Activated T-helper 17 cell treated with anti-CD3 and anti-CD28 coated beads, Interleukin-2, amount 50 U/mL, for 72 hours (primary cell): ENCODE data around the gene KRTAP10-4. TPM values are rescaled to one million over a fixed set of nuclear protein-coding genes. Genes with fewer than 3 reads are reported as not detected.
"Not testable (repeated sequence)": the region's sequence is repeated elsewhere in the genome, so short reads cannot be mapped to it uniquely, and the experiment has no call there.

Source experiments
- ATAC-seq: fragments of 150-1000 bp; cut with Tn5 transposase; replicated peaks from 2 replicates; pipeline ENCODE4 v1.10.0; 2021; ENCODE audit warnings: mild to moderate bottlenecking, moderate library complexity
- H3K27ac Mint-ChIP-seq: one replicate; pipeline ENCODE4 v1.8.0; 2022; ENCODE audit warnings: mixed read lengths
- H3K27me3 Mint-ChIP-seq: one replicate; pipeline ENCODE4 v1.8.0; 2022; ENCODE audit warnings: mixed read lengths
- H3K36me3 Mint-ChIP-seq: one replicate; pipeline ENCODE4 v1.8.0; 2022; ENCODE audit warnings: low read depth, mild to moderate bottlenecking, mixed read lengths
- H3K4me1 Mint-ChIP-seq: one replicate; pipeline ENCODE4 v1.8.0; 2022; ENCODE audit warnings: mixed read lengths
- H3K4me3 Mint-ChIP-seq: one replicate; pipeline ENCODE4 v1.8.0; 2022; ENCODE audit warnings: mild to moderate bottlenecking, mixed read lengths
- H3K9me3 Mint-ChIP-seq: one replicate; pipeline ENCODE4 v1.8.0; 2022; ENCODE audit warnings: mixed read lengths
- total RNA-seq, 2 donors: library from RNA; stranded (reverse); gene quantifications; one replicate each; pipeline ENCODE4 v1.2.3, GENCODE V29; 2022

Gene KRTAP10-4, protein sequence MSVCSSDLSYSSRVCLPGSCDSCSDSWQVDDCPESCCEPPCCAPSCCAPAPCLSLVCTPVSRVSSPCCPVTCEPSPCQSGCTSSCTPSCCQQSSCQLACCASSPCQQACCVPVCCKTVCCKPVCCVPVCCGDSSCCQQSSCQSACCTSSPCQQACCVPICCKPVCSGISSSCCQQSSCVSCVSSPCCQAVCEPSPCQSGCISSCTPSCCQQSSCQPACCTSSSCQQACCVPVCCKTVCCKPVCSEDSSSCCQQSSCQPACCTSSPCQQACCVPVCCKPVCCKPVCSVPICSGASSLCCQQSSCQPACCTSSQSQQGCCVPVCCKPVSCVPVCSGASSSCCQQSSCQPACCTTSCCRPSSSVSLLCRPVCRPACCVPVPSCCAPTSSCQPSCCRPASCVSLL
- total RNA-seq, result not detected

DNA sequence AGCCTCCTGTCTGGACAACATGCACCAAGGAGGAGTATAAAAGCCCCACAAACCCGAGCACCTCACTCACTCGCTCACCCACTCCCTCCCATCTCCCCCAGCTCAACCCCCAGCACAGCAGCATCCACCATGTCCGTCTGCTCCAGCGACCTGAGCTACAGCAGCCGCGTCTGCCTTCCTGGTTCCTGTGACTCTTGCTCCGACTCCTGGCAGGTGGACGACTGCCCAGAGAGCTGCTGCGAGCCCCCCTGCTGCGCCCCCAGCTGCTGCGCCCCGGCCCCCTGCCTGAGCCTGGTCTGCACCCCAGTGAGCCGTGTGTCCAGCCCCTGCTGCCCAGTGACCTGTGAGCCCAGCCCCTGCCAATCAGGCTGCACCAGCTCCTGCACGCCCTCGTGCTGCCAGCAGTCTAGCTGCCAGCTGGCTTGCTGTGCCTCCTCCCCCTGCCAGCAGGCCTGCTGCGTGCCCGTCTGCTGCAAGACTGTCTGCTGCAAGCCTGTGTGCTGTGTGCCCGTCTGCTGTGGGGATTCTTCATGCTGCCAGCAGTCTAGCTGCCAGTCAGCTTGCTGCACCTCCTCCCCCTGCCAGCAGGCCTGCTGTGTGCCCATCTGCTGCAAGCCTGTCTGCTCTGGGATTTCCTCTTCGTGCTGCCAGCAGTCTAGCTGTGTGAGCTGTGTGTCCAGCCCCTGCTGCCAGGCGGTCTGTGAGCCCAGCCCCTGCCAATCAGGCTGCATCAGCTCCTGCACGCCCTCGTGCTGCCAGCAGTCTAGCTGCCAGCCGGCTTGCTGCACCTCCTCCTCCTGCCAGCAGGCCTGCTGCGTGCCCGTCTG is at the start of gene KRTAP10-4:
Gene KRTAP10-4, plus strand, starts transcription at position 100 of the 827 bp plus-strand sequence. Its CDS starts 30 bp downstream, at position 130.
- not testable (repeated sequence) for H3K4me3 Mint-ChIP-seq, ATAC-seq, H3K36me3 Mint-ChIP-seq, H3K27me3 Mint-ChIP-seq, H3K9me3 Mint-ChIP-seq, H3K4me1 Mint-ChIP-seq, H3K27ac Mint-ChIP-seq

DNA sequence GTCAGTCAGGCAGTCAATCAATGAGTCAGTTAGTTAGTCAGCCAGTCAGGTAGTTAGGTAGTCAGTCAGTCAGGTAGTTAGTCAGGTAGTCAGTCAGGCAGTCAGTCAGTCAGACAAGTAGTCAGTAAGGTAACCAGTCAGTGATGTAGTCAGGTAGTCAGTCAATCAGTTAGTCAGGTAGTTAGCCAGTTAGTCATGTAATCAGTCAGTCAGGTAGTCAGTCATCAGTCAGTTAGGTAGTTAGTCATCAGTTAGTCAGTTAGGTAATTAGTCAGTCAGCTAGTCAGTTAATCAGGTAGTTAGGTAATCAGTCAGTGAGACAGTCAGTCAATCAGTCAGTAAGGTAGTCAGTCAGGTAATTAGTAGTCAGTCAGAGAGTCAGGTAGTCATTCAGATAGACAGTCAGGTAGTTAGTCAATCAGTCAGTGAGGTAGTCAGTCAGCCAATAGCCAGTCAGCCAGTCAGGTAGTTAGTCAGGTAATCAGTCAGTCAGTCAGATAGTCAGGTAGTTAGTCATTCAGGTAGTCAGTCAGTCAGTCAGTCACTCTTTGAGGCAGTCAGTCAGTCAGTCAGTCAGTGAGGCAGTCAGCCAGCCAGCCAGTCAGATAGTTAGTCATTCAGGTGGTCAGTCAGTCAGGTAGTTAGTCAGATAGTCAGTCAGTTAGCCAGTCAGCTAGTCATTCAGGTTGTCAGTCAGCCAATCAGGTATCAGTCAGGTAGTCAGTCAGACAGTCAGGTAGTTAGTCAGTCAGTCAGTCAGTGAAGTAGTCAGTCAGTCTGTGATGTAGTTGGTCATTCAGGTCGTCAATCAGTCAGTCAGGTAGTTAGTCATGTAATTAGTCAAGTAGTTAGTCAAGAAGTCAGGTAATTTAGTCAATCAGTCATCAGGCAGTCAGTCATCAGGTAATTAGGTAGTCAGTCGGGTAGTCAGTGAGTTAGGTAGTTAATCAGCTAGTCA is 48.8 kb upstream of the KRTAP10-4 start:
- no peaks in the 10 kb centered on the region for H3K9me3 Mint-ChIP-seq
- no peaks in the 10 kb centered on the region for H3K27me3 Mint-ChIP-seq
- no peaks in the 10 kb centered on the region for H3K4me1 Mint-ChIP-seq
- no peaks in the 10 kb centered on the region for H3K36me3 Mint-ChIP-seq
- H3K4me3 Mint-ChIP-seq, result no peak overlapping the region
- no peak overlapping the region for H3K27ac Mint-ChIP-seq
- ATAC-seq, result peak; percentile 34

DNA sequence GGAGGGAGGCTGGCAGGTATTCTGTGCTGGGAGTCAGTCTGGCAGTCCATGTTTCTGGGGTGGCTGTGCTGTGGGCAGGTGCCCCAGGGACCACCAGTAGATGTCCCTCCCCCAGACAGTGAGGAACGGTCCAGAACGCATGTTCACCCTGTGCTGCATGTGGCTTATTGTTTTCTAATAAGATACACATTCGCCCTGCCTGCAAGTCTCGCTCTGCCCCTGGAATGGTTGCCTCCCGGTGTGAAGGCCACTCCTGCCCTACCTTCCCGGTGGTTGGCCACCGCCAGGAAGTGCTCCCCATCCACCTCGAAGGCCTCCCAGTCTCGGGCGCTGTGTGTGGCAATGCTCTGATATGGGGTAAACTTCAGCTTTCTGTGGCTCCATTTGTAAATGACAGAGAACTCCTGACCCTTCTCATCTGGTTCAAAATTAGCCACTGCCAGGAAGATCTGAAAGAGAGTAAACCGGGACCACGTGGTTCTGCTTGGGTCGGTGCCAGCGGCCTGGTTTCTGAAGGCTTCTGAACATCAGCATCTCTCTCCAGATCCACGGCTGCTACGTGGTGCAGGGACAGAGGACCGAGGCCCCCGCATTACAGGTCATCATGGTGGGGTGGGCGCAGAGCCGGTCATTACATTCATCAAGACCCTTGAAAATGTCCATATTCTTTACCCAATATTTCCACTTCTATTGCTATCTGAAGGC is 48.0 kb upstream of the KRTAP10-4 start:
- H3K4me3 Mint-ChIP-seq, result no peak overlapping the region
- no peaks in the 10 kb centered on the region for H3K4me1 Mint-ChIP-seq
- peaks cover 5% of the 10 kb centered on the region for H3K27me3 Mint-ChIP-seq
- H3K27ac Mint-ChIP-seq, result no peak overlapping the region
- ATAC-seq, result no peak
- no peaks in the 10 kb centered on the region for H3K9me3 Mint-ChIP-seq
- H3K36me3 Mint-ChIP-seq, result no peaks in the 10 kb centered on the region

DNA sequence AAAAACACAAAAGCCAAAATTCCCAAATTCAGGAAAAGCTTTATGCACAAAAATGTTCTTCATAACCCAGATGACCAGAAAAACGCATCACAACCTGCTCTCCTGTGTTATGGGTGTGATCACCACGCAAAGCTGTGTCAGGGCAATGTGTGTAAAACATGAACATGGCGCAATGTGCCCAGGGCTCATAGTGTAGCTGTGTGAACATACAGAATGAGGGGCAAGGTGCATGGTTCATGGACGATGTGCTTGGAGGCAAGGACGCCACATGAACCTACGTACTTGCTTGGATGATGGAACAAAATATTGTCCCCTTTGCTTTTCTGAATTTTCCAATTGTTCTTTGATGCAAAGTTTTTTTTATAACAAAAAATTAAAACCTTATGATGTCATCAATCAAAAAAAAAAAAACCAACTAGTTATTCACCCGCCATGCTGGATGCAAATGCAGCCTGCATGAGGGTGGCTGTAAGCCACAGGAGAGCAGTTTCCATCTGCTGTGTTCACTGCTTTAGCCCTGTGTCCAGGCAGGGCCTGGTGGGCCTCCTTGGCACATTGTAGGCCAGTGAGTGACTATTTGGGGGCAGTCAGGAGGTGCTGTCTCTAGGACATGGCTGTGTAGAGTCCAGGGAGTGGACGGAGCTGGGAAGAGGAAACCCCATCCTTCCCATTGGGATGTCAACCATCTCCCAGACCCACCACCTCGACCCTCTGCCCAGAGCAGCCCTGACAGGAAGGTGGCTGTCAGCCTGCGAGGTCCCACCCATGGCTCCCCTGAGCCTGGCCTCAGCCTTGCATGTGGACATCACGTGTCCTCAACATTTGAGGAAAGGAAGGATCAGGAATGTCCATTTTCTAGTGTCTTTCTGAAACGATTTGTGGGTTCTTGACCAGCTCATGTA is 47.2 kb upstream of the KRTAP10-4 start:
- H3K9me3 Mint-ChIP-seq, result no peaks in the 10 kb centered on the region
- H3K4me1 Mint-ChIP-seq, result no peaks in the 10 kb centered on the region
- peaks cover 5% of the 10 kb centered on the region for H3K27me3 Mint-ChIP-seq
- no peak overlapping the region for H3K4me3 Mint-ChIP-seq
- H3K27ac Mint-ChIP-seq, result no peak overlapping the region
- no peak for ATAC-seq
- no peaks in the 10 kb centered on the region for H3K36me3 Mint-ChIP-seq

DNA sequence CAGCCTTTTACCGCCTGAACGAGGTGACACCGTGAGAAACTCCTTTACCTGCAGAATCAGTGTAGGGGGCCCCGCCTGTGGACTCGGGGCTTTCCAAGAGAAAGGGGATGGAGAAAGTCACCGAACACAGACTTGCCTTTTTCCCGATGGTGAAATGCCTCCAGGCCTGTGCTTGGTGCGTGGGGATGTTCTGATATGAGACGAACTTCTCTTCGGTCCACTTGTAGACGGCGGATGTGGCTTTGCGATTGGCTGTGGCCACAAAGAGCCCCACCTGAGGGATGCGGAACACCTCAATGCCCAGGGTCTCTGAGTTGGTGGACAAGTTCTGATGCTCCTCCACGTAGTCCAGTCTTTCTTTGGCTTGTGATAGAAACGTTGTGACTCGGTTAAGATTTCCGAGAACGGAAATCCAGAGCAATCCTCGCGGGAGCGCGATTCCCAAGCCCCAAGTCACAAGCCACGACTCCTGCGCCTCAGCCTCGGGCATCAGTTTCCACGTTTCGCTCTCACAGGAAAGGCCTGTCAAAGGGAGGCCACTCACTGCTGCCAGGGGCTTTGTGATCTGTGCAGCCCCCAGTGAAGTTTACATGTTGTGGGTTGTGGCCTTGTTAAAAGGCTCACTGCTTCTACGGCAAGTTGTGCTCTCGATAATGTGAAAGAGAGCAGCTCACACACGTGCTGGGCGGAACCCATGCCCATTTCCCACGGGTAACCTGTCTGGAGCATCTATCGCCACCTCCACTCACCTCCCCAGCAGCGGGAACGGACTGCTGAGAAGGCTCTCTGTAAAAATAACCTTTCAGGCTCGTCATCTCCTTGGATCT is 46.2 kb upstream of the KRTAP10-4 start:
- ATAC-seq, result no peak
- Mint-ChIP-seq H3K27me3 (peaks cover 8% of the 10 kb centered on the region), H3K27ac (no peak overlapping the region), H3K4me3 (no peak overlapping the region), H3K4me1 (no peaks in the 10 kb centered on the region), H3K9me3 (no peaks in the 10 kb centered on the region), H3K36me3 (no peaks in the 10 kb centered on the region)

DNA sequence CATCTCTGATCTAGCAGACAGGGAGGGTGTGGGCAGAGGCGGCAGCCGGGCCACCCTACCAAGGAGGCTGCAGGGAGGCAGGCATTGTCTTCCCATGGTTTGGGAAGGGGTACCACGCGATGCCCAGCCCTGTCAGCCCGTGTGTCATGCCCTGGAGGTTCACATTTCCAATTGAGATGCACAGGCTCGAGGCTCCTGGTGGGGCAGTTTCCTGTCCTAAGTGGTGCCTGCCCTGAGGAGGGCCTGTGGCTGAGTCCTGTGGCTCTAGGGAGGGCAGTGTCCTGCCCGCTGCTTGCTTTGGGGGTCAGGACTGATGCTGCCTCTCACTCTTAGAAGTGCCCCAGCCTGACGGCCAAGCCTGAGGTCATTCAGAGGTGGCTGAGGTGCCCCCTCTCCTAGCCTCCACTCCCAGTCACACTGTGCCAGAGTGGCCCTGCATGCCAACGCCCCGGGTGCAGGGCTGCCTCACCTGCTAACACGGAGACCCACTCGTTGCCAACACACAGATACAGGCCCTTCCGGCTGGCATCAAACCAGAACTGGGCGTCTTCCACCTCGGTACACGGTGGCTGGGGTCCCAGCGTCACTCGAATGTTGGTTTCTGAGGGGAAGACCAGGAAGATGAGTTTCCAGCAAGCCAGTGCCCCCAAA is 45.4 kb upstream of the KRTAP10-4 start:
- no peak for ATAC-seq
- Mint-ChIP-seq H3K36me3 (no peaks in the 10 kb centered on the region), H3K4me3 (no peak overlapping the region), H3K27ac (no peak overlapping the region), H3K27me3 (peaks cover 8% of the 10 kb centered on the region), H3K9me3 (no peaks in the 10 kb centered on the region), H3K4me1 (no peaks in the 10 kb centered on the region)

DNA sequence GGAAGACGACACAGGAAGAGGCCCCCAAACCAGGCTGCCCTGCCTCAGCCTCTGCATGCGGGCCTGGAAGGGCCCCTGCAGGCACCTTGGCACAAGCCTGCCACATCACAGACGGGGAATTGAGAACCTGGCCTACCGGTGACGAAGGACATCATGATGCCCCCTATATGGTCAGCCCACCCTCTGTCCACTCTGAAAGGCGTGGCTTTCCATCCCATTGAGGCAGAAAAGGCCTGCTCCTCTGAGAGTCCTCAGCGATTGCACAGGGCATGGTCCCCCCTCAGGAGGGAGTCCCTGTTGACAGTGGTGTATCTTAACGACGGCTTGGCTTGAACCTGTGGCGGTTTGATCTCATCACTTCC is 44.9 kb upstream of the KRTAP10-4 start:
- Mint-ChIP-seq H3K36me3 (no peaks in the 10 kb centered on the region), H3K9me3 (no peaks in the 10 kb centered on the region), H3K27ac (no peak overlapping the region), H3K27me3 (peaks cover 8% of the 10 kb centered on the region), H3K4me1 (no peaks in the 10 kb centered on the region), H3K4me3 (no peak overlapping the region)
- no peak for ATAC-seq

DNA sequence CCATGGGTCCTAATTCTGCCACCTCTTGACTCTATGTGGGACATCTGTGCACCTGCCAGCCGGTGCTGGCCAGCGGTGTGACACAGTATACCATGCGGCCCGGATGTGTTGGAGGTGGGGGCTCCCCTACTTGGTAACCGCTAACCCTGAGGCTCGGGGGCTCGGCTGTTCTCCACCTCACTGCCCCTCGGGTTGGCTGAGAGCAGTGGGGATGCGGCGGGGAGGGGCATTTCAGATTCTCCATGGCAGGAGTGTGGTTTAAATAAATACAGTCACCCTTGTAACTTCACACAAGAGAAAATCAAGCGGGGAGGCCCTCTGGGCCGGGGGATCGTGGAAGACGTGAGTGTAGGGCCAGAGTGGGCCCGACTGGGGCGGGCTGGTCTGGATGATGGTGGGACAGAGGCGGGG is 44.5 kb upstream of the KRTAP10-4 start:
- H3K36me3 Mint-ChIP-seq, result no peaks in the 10 kb centered on the region
- H3K27me3 Mint-ChIP-seq, result peaks cover 8% of the 10 kb centered on the region
- no peak overlapping the region for H3K27ac Mint-ChIP-seq
- no peak overlapping the region for H3K4me3 Mint-ChIP-seq
- no peaks in the 10 kb centered on the region for H3K4me1 Mint-ChIP-seq
- no peaks in the 10 kb centered on the region for H3K9me3 Mint-ChIP-seq
- ATAC-seq, result no peak

DNA sequence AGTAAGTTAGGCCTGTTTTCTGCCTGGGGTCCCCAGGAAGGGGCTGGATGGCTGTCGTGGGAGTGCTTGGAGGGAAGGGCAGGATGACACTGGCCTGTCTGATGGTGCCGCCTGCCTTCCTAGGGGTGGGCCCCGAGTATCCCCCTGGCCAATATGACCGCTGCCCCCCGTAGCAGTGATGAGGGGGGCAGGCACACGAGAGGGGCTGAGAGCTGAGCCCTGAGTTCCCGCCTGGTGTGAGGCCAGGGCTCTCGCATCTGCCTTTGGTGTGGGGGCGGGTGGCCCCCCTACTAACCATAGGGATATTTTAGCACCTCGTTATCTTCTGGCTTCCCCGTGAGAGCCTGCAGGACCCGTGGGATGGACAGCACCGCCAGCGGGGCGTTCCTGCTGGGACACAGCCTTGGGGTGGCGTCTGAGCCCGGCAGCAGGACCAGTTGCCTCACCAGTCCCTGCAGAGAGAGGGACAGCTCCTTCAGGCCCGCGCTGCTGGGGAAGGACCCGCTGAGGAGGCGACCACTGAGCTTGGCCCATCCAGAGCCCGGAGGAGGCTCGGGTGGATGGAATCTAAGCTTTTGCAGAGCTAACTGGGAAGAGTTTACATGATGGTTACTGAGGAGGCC is 43.9 kb upstream of the KRTAP10-4 start:
- no peaks in the 10 kb centered on the region for H3K9me3 Mint-ChIP-seq
- H3K4me3 Mint-ChIP-seq, result no peak overlapping the region
- no peaks in the 10 kb centered on the region for H3K36me3 Mint-ChIP-seq
- H3K27me3 Mint-ChIP-seq, result peaks cover 8% of the 10 kb centered on the region
- ATAC-seq, result no peak
- no peak overlapping the region for H3K27ac Mint-ChIP-seq
- no peaks in the 10 kb centered on the region for H3K4me1 Mint-ChIP-seq

DNA sequence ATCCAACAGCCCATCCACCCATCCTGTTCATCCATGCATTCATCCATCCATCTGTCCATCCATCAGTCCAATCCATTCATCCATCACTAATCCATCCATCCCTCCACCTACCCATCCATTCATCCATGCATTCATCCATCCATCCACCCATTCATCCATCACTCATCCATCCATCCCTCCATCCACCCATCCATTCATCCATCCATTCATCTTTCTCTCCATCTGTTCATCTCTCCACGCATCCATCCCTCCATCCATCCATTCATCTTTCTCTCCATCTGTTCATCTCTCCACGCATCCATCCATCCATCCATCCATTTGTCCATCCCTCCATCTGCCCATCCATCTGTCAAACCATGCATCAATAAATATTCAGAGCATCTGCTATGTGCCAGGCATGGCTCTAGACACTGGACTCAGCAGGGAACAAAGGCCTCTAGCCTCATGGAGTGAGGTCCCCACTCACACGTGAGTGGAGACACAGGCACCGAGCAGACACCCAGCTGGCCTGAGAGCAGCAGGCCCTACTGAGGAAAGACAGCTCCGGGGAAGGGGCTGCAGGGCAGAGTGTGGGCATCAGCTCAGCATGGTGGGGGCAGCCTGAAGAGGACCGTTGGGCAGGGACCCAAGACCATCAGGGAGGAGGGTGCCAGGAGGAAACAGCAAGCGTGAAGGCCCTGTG is 43.2 kb upstream of the KRTAP10-4 start:
- H3K36me3 Mint-ChIP-seq, result no peaks in the 10 kb centered on the region
- H3K9me3 Mint-ChIP-seq, result no peaks in the 10 kb centered on the region
- ATAC-seq, result no peak
- no peak overlapping the region for H3K4me3 Mint-ChIP-seq
- H3K27me3 Mint-ChIP-seq, result peaks cover 8% of the 10 kb centered on the region
- no peak overlapping the region for H3K27ac Mint-ChIP-seq
- no peaks in the 10 kb centered on the region for H3K4me1 Mint-ChIP-seq

DNA sequence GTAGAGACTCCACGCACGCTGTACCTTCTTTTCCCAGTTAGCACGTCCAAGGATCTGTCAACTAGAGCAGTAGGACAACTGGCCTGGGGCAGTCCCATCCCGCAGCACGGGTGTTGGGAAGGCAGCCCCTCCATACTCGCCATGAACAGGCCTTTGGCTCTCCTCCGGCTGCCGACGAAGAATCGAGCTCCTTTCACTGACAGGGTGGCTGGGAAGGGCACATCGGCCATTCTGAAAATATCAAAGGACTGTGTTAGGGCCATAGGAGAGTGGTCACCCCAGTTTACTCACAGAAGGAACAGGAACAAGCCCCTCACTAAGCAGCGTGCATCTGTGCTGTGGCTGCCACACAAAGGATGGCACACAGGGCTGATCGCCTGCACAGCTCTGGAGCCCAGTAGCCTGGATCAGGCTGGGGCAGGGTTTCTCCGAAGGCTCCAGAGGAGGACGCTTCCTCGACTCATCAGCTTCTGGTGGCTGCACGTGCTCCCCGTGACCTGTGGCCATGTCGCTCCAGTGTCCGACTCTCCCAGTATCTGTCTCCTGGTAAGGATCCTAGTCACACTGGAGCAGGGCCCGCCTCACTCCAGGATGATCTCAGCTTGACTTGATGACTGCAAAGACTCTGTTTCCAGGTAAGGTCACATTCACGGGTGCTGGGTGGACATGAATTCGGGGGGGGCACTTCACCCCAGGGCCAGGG is 42.5 kb upstream of the KRTAP10-4 start:
- no peak overlapping the region for H3K4me3 Mint-ChIP-seq
- H3K9me3 Mint-ChIP-seq, result no peaks in the 10 kb centered on the region
- no peaks in the 10 kb centered on the region for H3K4me1 Mint-ChIP-seq
- no peak for ATAC-seq
- H3K27me3 Mint-ChIP-seq, result peaks cover 8% of the 10 kb centered on the region
- no peak overlapping the region for H3K27ac Mint-ChIP-seq
- no peaks in the 10 kb centered on the region for H3K36me3 Mint-ChIP-seq
